Measurements from ENCODE around the gene ATP6V0C.
A peak's percentile ranks its signal among the peaks of the same experiment; 100 is the strongest.

The ATP6V0C gene

DNA sequence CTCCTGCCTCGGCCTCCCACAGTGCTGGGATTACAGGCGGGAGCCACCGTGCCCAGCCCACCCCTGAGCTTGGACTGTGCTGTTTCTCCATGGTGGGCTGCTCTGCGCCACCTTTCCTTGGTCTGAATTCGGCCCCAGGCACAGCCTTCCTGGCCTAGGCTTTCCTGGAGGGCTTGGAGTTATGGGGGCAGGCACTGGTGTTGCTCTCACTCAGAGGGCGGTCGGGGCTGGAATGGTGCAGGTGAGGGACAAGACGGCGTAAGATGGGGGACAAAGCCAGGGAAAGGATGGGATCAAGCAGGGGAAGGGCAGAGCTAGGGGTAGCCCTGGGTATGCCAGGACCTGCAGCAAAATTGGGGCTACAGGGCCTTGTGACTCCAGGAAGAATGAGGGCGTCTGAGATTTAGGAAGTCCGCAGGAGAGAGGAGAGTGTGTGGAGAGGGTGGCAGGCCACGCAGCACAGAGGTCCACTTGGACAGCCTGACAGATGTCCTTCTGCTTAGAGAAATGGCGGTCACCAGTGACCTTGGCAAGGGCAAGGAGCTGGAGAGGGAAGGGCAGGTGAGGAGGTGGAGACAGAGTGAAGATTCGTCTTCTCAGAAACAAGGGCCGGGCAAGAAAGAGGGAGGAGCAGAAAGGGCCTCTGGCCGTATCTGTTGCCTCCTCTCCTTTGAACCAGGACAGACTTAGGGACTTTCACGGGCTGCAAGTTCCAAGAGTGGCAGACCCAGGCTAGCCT lies 1.6 kb upstream of the ATP6V0C start:
- DNase-seq (ENCODE audit: low read depth), result no peak

DNA sequence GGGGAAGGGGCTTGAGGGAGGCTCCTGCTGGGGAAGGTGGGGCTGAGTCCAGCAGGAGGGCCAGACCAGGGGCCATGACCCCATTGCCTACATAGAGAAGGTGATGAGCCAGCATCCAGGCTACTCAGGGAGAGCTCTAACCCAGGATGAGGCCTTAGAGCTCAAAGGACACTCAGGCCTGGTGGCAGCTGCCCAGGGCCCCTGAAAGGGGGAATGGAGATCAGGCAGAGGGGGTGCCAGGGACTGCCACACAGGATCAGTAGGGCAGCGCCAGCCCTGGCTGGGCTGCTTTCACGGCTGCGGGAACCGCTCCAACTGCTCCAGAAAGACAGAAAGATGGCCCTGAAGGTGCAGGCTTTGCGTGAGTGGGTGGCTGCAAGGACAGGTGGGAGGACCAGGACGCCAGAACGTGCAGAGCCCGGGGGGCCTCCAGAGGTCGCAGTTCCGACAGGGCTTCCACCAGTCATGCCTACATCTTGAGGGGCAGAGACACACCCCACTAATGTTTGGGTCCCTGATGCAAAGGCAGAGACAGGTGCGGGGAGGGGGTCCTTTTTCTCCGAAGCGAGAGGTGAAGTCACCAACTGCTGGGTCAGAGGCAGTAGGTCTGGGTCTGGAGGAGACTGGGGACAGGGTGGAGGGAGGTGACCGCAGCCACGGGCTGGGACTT lies 882 bp upstream of the ATP6V0C start:
- no peak for DNase-seq (ENCODE audit: low read depth)

DNA sequence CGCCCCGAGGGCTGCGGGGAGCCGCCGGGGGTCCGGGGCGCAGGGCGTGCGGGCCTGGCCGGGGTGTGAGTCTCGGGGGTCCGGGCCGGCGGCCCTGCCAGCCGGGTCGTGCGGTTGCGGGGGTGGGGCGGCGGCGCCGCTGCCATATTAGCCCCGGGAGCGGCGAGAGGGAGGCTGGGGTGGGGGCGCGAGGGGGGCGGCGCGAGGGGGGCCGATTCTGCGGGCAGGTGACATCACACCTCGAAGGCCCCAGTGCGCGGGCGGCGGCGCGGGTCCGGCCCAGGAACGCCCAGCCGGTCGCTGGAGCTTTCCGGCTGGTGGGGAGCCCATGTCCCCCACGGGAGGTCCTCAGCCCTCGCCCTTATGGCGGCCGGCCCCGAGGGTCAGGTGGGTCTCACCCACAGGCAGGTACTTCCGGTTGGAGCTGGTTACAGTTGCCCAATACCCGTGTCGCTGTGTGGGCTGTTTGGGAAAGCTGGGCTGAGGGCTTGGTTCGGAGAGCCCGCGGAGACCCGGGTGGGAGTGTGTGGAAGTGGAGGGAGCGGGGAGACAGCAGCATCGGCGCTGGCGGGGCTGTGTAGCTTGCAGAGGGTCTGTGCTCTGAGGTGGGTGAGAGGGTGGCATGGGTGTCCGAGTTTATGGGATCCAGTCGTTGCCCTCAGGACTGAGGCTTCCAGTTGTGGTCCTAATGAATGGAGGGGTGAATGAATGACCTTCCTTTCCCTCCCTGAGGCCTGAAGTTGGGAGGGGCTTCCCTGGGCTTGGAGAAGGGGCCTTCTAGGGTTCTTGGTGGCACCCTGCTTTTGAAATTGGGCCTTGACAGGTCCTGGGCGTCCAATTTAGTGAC lies 804 bp downstream of the ATP6V0C start:
- DNase-seq (ENCODE audit: low read depth), result no peak

DNA sequence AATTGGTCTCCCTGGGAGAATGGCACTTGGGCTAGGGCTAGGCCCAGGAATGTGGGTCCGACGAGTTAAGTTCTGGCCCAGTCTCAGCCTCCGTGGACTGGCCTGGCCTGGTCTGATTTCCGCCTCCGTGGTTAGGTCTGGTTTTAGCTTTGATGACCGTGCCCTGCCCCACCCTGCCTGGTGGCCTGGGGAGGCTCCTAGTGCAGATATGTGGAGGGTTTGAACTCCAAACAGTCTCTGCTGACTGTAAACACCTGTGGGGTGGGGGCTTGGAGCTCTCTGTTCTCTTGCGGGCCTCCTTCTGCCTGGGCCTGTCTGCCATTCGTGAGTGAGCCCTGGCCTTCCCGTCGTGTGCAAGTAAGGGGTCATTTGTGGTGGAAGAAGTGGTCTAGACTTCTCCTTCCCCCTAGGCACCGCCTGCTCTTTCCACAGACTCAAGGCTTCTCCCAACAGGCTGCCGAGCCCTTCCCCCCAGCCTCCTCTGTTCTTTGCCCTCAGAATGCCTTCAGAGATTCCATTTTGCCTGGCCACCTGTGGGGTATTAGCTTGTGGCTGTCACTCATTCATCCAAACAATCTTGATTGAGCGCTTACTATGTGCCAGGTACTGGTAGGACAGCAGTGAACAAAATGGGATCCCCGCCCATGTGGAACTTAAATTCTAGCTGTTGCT lies 1.6 kb downstream of the ATP6V0C start:
- DNase-seq (ENCODE audit: low read depth), result no peak

DNA sequence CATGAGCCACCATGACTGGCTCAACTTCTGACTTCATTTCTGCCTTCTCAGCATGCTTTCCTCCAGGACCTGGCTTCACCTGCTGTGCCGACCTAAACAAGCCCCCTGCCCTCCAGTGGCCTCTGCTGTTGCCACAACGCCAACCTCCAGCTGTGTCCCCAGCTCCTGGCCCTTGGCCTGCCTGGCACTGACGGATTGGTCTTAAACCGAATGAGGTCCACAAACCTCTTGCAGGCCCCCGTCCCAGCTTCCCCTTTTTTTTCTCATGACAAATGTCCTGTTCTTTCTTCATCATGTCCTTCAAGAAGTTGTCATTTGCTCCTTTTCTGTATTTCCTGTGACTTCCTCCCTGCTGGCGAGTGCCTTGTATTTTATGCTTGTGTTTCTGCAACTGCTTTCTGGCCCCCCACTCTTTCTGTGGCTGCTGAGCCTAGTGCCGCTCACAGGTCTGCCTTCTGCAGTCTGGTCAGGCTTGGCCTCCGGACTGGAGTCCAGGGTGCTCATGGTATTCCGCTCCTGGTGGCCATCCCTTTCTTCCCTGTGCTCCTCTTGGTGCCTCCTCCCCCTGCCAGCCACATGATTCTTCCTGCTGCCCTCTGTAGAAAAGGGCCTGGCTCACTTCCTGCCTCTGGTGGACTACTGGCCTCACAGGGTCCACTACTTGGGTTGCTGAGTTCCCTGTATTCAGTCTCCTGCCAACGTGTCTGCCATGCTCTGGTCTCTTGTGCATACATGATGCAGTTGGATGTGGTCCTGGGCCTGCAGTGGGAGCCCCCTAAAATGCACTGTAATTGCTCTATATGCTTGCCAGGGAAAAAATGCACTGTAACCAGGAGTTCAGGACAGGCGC lies 2.9 kb downstream of the ATP6V0C start:
- no peak for DNase-seq (ENCODE audit: low read depth)

DNA sequence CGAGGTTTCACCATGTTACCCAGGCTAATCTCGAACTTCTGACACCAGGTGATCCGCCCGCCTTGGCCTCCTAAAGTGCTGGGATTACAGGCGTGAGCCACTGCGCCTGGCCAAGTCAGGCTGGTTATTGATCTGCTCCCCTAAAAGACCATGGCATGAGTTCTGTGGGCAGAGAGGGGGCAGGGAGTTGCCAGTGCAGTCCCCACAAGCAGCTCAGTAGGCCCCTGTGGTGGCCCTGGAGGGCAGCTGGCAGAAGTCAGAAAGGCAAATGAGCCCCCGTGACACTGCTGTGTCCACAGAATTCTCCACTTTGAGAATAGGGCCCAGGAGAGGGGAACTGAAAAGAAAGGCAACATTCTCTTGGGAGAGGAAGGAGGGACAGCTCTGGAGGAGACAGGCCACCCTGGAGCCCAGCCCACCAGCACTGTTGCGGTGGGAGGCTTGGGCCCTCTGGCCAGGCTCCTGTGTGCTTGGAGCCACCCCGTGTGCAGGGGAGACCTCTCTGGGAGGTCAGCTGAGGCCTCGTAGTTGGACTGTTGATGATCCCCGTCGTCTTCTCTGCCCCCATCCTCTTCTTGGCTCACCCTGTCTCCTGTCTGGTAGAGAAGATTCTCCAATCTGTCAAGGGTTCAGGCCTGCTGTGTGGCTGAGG lies 4.3 kb downstream of the ATP6V0C start:
- no peak for DNase-seq (ENCODE audit: low read depth)

DNA sequence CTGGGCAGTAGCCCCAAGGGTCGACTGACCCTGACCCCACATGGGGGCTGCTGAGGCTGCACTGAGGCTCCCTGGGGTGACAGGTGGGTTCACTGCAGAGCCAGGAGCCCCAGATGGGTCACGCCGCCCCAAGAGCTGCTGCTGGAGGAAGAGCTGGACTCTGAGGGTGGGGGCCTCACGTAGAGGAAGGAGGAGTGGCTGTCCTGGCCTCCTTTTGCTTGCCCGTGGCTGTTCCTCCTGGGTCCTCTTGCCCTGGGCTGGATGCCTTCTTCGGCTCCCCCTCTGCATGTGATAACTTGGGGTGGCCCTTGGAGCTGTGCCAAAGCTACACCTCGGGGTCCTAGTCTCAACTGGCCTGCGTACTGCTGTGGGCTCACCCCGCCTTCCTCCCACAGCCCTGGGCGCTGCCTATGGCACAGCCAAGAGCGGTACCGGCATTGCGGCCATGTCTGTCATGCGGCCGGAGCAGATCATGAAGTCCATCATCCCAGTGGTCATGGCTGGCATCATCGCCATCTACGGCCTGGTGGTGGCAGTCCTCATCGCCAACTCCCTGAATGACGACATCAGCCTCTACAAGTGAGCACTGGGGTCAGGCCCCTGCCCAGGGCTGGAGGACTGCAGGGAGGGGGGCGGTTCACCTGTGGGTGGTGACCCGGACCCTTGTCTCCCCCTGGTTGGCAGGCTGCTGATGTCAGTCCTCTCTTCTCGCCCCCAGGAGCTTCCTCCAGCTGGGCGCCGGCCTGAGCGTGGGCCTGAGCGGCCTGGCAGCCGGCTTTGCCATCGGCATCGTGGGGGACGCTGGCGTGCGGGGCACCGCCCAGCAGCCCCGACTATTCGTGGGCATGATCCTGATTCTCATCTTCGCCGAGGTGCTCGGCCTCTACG lies 5.3 kb downstream of the ATP6V0C start:
- no peak for DNase-seq (ENCODE audit: low read depth)

DNA sequence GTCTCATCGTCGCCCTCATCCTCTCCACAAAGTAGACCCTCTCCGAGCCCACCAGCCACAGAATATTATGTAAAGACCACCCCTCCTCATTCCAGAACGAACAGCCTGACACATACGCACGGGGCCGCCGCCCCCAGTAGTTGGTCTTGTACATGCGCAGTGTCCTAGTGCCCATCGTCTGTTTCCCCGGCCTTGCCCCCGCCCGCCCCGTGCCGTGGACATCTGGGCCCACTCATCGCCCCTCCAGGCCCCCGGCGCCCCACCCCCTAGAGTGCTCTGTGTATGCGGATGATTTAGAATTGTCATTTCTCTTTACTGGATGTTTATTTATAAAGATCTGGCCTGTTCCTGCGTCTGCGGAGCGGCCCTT lies 5.9 kb downstream of the ATP6V0C start:
- DNase-seq (ENCODE audit: low read depth), result no peak

DNA sequence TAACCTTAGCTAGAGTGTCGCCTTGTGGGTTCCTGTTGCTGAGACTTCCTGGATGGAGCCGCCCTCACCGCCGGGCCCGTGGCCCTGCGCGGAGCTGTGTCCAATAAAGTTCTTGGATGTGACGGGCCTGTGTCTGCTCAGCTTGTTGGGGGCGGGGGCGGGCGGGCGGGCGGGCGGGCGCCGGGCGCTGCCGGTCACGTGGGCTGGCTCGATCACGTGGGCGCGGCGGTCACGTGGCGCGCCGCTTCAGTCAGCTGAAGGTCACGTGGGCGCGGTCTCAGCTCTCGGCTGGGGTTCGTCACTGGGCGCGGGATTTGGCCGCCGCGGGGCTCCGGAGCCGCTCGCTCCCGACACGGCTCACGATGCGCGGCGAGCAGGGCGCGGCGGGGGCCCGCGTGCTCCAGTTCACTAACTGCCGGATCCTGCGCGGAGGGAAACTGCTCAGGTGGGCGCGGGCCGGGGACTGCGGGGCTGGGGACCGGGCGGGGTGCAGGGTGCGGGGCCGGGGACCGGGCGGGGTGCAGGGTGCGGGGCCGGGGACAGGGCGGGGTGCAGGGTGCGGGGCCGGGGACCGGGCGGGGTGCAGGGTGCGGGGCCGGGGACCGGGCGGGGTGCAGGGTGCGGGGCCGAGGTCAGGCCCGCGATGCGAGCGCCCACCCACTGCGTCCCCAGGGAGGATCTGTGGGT lies 6.5 kb downstream of the ATP6V0C start, which contains the start of gene AMDHD2:
Gene AMDHD2, plus strand, starts transcription at position 275 of the 687 bp plus-strand sequence. Its CDS starts 88 bp downstream, at position 363.
- peak; percentile 78 for DNase-seq (ENCODE audit: low read depth)

DNA sequence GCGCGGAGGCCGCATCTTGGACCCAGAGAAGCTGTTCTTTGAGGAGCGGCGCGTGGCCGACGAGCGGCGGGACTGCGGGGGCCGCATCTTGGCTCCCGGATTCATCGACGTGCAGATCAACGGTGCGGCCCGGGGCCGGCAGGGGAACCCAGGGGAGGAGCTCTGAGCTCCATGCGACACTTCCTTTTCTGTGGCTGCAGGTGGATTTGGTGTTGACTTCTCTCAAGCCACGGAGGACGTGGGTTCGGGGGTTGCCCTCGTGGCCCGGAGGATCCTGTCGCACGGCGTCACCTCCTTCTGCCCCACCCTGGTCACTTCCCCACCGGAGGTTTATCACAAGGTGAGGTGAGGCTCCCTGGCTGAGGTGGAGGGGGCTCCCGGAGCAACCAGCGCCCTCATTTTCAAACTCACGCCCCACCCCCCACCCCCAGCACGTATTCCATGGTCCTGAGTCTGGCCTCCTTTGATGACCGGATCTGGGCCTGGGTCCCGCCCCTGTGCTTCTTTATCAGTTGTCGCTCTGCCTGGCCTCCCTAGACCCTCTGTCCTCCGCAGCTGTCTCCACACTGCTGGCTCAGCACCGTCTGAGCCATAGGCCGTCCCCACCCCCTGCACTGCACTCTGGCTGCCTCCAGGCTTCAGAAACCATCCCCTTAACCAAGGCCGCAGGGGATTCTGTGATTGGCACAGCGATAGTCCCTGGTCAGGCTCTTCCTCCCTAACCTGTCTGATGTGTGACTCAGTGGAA lies 7.2 kb downstream of the ATP6V0C start:
- peak; percentile 32 for DNase-seq (ENCODE audit: low read depth)

DNA sequence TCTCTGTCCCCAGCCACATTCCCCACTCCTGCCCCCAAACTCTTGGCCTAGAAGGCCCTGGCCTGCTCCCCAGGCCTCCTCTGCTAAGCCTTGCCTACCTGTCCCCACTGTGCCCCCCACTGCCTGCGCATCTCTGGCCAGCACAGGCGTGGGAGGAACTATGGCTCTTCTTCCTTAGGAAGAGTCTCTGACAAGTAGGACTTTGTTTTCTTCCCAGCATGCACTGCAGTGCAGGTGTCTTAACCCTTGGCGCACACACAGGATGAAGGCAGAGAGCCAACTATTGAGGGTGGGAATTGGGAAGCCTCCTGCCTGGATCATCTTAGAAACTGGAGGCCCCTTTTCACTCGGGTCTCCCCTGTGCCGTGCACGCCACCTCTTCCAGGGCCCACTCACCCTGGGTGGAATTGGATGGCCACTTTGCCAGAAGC lies 10.1 kb downstream of the ATP6V0C start:
- no peak for DNase-seq (ENCODE audit: low read depth)

DNA sequence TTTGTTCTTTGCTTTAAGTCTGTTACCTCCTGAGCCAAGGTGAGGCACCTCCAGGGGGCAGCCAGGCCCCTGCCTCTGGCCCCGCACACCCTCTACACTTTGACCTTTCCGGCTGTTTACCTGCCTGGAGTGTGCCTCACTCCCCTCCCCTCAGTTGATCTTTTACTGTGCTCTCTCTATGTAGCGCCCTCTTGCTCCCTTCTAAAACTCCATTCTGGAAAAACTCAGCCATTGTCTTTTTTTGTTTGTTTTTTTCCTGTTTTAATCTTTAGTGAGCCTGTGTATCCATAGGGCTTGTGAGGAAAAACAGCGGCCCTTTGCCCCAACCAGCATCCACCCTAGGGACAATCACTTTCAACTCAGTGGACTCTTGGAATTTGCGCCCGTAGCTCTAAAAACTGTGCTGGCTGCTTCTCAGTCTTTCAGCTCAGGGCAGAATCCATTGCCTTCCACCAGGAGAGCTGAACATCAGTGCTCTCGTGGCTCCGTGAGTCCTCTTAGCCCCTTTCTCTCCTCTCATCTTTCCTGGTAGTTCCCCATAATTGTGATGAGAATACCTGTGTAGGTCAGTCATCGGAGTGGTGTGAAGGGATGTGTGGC lies 10.7 kb downstream of the ATP6V0C start:
- no peak for DNase-seq (ENCODE audit: low read depth)

DNA sequence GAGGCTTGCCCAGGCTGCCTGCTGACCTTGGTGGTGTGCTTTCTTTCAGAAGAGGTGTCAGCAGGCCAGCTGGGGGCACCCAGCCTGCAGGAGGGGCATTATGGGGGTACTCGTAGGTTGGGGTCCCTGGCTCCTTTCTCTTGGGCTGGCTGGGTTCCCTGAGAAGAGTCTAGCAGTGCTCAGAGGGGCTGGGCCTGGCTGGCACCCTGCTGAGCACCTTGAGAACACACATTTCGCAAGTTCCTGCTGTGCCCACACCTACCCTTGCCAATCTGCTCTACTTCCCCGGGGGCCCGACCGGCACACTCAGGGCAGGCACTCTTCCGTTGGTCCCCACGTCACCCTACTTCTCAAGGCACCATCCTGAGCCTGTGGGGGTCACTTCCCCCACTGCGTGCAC lies 12.4 kb downstream of the ATP6V0C start:
- DNase-seq (ENCODE audit: low read depth), result no peak

DNA sequence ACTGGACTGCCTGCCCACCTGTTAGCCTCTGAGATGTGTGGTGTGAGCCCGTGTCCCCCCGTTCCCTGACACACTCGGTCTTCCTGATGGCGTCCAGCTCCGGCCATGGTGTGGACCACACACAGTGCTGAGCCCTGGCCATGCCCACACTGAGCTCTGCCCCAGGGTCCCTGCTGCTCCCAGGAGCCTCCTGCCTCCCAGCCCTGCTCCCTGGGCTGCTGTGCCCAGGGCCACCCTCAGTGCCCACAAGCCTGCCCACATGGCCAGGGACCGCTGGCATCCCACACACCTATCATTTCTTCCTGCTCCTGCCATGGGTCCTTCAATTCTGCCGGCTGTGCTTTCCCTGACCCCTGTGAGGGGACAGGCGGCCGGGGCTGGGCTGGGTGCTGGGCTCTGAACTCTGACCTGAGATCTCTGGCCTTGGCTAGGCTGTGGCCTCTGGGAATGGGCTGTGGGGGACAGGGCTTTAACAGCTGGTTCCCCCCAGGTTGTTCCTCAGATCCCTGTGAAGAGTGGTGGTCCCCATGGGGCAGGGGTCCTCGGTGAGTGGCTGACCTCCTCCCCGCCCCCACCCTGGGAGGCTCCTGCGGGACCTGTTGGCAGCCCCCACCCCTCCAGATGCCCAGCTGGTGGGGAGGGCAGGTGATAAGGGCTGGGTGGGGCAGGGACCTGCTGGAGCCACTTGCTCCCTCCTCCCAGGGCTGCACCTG lies 13.5 kb downstream of the ATP6V0C start:
- DNase-seq (ENCODE audit: low read depth), result no peak

DNA sequence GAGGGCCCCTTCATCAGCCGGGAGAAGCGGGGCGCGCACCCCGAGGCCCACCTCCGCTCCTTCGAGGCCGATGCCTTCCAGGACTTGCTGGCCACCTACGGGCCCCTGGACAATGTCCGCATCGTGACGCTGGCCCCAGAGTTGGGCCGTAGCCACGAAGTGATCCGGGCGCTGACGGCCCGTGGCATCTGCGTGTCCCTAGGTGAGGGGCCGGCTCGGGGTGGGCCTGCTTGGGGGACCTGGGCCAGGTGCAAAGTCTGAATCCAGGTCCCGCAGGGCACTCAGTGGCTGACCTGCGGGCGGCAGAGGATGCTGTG lies 14.0 kb downstream of the ATP6V0C start:
- DNase-seq (ENCODE audit: low read depth), result no peak

DNA sequence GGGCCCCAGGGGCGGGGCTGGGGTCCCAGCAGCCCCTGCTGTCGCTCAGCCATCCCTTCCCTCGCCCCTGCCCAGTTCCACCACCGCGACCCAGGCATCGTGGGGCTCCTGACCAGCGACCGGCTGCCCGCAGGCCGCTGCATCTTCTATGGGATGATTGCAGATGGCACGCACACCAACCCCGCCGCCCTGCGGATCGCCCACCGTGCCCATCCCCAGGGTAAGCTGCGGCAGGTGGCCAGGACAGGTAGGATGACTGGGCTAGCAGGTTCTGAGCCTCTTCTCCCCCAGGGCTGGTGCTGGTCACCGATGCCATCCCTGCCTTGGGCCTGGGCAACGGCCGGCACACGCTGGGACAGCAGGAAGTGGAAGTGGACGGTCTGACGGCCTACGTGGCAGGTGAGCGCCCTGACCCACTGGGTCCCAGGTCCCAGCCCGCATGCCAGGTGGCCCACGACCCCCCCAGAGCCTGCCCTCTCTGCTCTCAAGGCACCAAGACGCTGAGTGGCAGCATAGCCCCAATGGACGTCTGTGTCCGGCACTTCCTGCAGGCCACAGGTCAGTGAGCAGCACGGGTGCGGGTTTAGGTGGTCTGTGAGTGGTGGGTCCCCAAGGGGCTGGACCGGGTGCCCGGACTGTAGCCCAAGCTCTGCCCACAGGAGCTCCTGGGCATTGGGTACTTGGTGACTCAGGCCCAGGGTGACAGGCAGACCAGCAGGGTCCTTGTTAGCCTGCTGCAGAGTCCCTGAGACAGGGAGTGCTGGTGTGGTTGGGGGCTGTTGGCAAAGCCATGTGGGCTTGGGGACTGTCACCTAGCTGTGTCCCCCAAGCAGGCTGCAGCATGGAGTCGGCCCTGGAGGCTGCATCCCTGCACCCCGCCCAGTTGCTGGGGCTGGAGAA lies 14.7 kb downstream of the ATP6V0C start:
- no peak for DNase-seq (ENCODE audit: low read depth)
